ENCODE measurements around the gene MAGI1.

GRCh38 chr3:65978116-65978515, 60.6 kb downstream of the MAGI1 start:
- TF ChIP-seq CTCF (IDR thresholded peaks at IDR 0.05 in 2 of 3, conservative IDR thresholded peaks at IDR 0.05 in 1 of 3; ENCODE audit: borderline replicate concordance in 1 of 3, insufficient read depth in 1 of 3, low read depth in 2 of 3, low read length in 2 of 3) = no peak
- TF ChIP-seq EZH2 (IDR thresholded peaks at IDR 0.05) = no peak
- no peak for TF ChIP-seq EGR1 (IDR thresholded peaks at IDR 0.05; ENCODE audit: low read depth)
- TF ChIP-seq POLR2A (IDR thresholded peaks at IDR 0.05; ENCODE audit: borderline replicate concordance, extremely low read depth, insufficient read depth, insufficient read length) = no peak
- no peak for TF ChIP-seq RAD21 (IDR thresholded peaks at IDR 0.05; ENCODE audit: low read depth)
- no peak for TF ChIP-seq SP1 (IDR thresholded peaks at IDR 0.05; ENCODE audit: low read depth)
